Astrocyte of the spinal cord (primary cell): ENCODE data around the gene COPS9.

Experiments
- DNase-seq: peaks from one replicate; pipeline ENCODE4 v3.0.0; 2011; ENCODE audit warnings: low read depth, low spot score
- H3K4me3 ChIP-seq: 2 replicates; pipeline ENCODE4 v1.5.1; 2011; ENCODE audit warnings: low read depth, mild to moderate bottlenecking, low read length, moderate library complexity
- CTCF ChIP-seq: IDR thresholded peaks from 2 replicates; pipeline ENCODE4 v1.5.1; 2012; ENCODE audit warnings: low read depth, mild to moderate bottlenecking, low read length, inconsistent platforms
- in situ Hi-C: cut with HindIII; loops from 2 replicates; pipeline ENCODE4 v1.10.0; 2017; ENCODE audit warnings: low sequenced_read_pairs

Gene COPS9

DNA sequence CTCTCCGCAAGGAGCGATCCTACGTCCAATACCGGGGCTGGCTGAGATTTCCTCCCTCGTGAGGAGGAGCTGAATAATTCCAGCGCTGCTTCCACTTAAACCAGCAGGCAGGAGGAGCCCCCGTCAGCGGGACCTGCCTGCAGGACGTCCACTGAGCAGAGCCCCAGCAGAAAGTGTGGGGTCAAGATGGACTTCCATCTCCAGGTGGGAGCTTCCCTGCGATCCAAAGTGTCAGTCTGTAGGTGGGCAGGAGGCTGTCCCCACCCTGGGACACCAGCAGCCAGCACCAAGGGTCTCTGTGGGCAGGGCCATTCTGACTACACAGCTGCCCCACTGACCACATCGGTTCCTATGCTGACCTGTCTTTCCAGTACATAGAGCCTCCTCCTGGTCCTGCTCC, 4.8 kb upstream of the COPS9 start:
- no peak overlapping the region for H3K4me3 ChIP-seq
- in situ Hi-C loops = no loop called here
- no peak for DNase-seq
- no peak for TF ChIP-seq CTCF

- TF ChIP-seq CTCF = no peak
- in situ Hi-C loops = no loop called here
- no peak within 1 kb of the TSS for H3K4me3 ChIP-seq
- DNase-seq = no peak
Observed at GRCh38 chr2:240140511-240140910, 4.4 kb upstream of the COPS9 start, which contains the start of gene OTOS. TSS of gene OTOS (minus strand) at chr2:240140658. CDS start at chr2:240140326, 332 bp downstream.

DNA sequence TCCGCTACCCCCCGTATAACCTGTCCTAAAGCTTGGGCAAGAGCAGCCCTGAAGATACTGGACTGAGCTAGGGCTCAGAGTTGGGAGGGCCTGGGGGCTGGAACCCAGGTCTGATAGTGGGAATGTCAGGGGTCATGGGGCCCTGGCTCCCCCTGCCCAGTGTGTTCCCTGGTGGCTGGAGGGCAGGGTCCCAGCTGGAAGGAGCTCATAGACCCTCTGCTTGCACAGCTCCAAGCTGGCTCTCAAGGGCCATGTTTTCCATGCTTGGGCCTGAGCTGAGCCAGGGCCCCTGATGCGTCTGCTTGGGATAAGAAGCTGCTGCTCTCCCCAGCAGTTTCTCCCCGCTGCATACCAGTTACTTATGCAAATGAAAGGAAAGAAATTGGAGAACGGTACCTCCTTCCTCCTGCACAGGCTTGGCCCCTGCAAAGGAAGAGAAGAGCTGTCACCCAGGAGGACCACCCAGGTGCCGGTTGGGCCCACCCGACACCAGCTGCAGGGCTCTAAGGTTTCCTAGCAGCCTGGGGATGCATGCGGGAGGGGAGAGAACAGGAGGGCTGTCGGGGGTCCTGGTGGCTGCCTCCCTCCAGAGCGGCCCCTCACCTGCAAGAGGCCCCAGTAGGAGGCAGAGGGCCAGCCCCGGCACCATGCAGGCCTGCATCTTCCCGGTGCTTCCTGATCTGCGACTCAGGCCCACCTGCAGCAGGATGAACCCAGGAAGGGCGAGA, 3.7 kb upstream of the COPS9 start:
- TF ChIP-seq CTCF = no peak
- in situ Hi-C loops = no loop called here
- H3K4me3 ChIP-seq = no peak overlapping the region
- DNase-seq = no peak

- in situ Hi-C loops = no loop called here
- no peak for TF ChIP-seq CTCF
- no peak for DNase-seq
- no peak overlapping the region for H3K4me3 ChIP-seq
Observed at GRCh38 chr2:240139011-240139441, 2.9 kb upstream of the COPS9 start.

DNA sequence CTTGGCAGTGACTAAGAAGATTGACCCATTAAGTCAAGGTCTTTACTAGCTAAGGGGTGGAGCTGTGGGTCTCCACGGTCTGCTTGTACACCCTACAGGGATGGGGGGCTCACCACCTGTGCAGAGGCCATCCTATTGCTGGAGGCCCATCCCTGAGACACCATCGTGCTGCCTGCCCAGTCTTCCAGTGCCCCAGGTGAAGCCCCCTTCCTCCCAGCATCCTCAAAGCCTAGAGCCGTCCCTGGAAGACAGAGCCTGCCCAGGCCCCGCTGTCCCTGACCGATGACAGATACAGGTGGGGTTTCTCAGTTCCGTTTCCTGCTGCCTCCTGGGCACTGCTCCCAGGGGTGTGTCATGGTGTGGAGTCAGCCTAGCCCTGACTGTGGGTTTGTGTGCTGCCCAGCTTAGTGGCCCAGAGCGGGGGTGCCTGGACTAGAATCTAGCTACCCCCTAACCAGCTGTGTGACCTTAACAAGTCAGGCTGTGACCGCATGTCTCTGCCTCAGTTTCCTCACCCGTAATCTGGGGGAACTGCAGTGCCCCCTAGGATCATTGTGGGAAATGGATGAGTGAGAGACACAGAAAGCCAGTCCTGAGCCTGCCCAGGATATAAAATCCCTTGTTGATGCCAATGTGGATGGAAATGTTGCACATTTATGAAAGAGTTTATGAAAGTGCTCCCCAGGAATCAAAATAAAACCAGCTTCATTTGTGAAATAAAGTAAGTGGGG, 2.3 kb upstream of the COPS9 start:
- H3K4me3 ChIP-seq = no peak overlapping the region
- in situ Hi-C loops = no loop called here
- DNase-seq = no peak
- TF ChIP-seq CTCF = no peak

- in situ Hi-C loops = no loop called here
- DNase-seq = no peak
Observed at GRCh38 chr2:240137596-240138253, 1.6 kb upstream of the COPS9 start.

More at GRCh38 chr2:240137596-240138253, 1.6 kb upstream of the COPS9 start:
- H3K4me3 ChIP-seq = no peak overlapping the region
- TF ChIP-seq CTCF = no peak
